HEK293 (cell line): ENCODE results near the gene PRSS48.

Experiments
- CTCF ChIA-PET: fragments of 350-600 bp; formaldehyde crosslinking; extraction: SDS; loops from one replicate; lab custom pipeline; 2021; ENCODE audit warnings: antibody characterized with exemption; lab: Yijun Ruan, JAX
- POLR2A ChIA-PET: fragments of 300-600 bp; formaldehyde crosslinking; extraction: SDS; loops from one replicate; lab custom pipeline; 2020; ENCODE audit warnings: antibody characterized with exemption, inconsistent platforms; lab: Yijun Ruan, JAX
- H3K27ac ChIP-seq: fragments of 200-500 bp; sonication (Bioruptor generic); 2 replicates; pipeline ENCODE4 v1.5.1; 2014; ENCODE audit warnings: low read depth, low read length, control low read depth, inconsistent platforms; ENCODE audit errors: extremely low read depth
- H3K36me3 ChIP-seq, 2 experiments: fragments of 200-500 bp in 1 of 2; sonication (Bioruptor generic) in 1 of 2; 1 replicate in 1 of 2; 2 replicates in 1 of 2; pipeline ENCODE4 v1.5.1; 2014 to 2017; ENCODE audit warnings: inconsistent platforms in 2 of 2, low read length in 2 of 2; ENCODE audit not compliant: control insufficient read depth in 2 of 2, insufficient read depth in 1 of 2
- H3K4me1 ChIP-seq: fragments of 200-500 bp; sonication (Bioruptor generic); 2 replicates; pipeline ENCODE4 v1.5.1; 2014; ENCODE audit warnings: mild to moderate bottlenecking, low read length, inconsistent platforms; ENCODE audit not compliant: control insufficient read depth, insufficient read depth
- H3K4me3 ChIP-seq: 2 replicates; pipeline ENCODE4 v1.5.1; 2011; ENCODE audit warnings: low read depth, mild to moderate bottlenecking, control low read depth, low read length, moderate library complexity
- H3K9me3 ChIP-seq: fragments of 200-500 bp; sonication (Bioruptor generic); 2 replicates; pipeline ENCODE4 v1.5.1; 2014; ENCODE audit warnings: low read depth, low read length, inconsistent platforms; ENCODE audit not compliant: control insufficient read depth, insufficient read depth
- CTCF ChIP-seq: fragments of 450-650 bp; formaldehyde crosslinking; IDR thresholded peaks from 2 replicates; pipeline ENCODE4 v1.5.1; 2016; ENCODE audit warnings: missing biosample characterization, missing genetic modification characterization
- HOXA7 ChIP-seq: sonication (generic); formaldehyde crosslinking; IDR thresholded peaks from 2 replicates; pipeline ENCODE4 v1.8.1; 2022; ENCODE audit warnings: missing genetic modification reagents, borderline replicate concordance
- MYNN ChIP-seq: fragments of 450-650 bp; formaldehyde crosslinking; IDR thresholded peaks from 2 replicates; pipeline ENCODE4 v1.5.1; 2016; ENCODE audit warnings: missing biosample characterization, missing genetic modification characterization, borderline replicate concordance
- ZFP69B ChIP-seq: fragments of 450-650 bp; formaldehyde crosslinking; IDR thresholded peaks from 2 replicates; pipeline ENCODE4 v1.5.1; 2016; ENCODE audit warnings: missing biosample characterization, missing genetic modification characterization
- ZNF121 ChIP-seq: fragments of 450-650 bp; formaldehyde crosslinking; IDR thresholded peaks from 2 replicates; pipeline ENCODE4 v1.5.1; 2016; ENCODE audit warnings: missing biosample characterization, missing genetic modification characterization
- ZNF133 ChIP-seq: fragments of 450-650 bp; formaldehyde crosslinking; IDR thresholded peaks from 2 replicates; pipeline ENCODE4 v1.5.1; 2016; ENCODE audit warnings: missing biosample characterization, missing genetic modification characterization
- ZNF138 ChIP-seq: fragments of 450-650 bp; formaldehyde crosslinking; IDR thresholded peaks from 2 replicates; pipeline ENCODE4 v1.5.1; 2016; ENCODE audit warnings: missing biosample characterization, missing genetic modification characterization, borderline replicate concordance
- ZNF140 ChIP-seq: fragments of 450-650 bp; formaldehyde crosslinking; IDR thresholded peaks from 2 replicates; pipeline ENCODE4 v1.5.1; 2016; ENCODE audit warnings: missing biosample characterization, missing genetic modification characterization
- ZNF19 ChIP-seq: fragments of 450-650 bp; formaldehyde crosslinking; IDR thresholded peaks from 2 replicates; pipeline ENCODE4; 2016; ENCODE audit warnings: missing biosample characterization, missing genetic modification characterization, low read depth
- ZNF2 ChIP-seq: fragments of 450-650 bp; formaldehyde crosslinking; IDR thresholded peaks from 2 replicates; pipeline ENCODE4 v1.5.1; 2016; ENCODE audit warnings: missing biosample characterization, missing genetic modification characterization
- ZNF416 ChIP-seq: fragments of 450-650 bp; formaldehyde crosslinking; IDR thresholded peaks from 2 replicates; pipeline ENCODE4 v1.5.1; 2016; ENCODE audit warnings: missing biosample characterization, missing genetic modification characterization
- ZNF560 ChIP-seq: fragments of 450-650 bp; formaldehyde crosslinking; IDR thresholded peaks from 2 replicates; pipeline ENCODE4 v1.5.1; 2017; ENCODE audit warnings: missing biosample characterization, missing genetic modification characterization, borderline replicate concordance
- ZNF610 ChIP-seq: fragments of 450-650 bp; formaldehyde crosslinking; IDR thresholded peaks from 2 replicates; pipeline ENCODE4 v1.5.1; 2016; ENCODE audit warnings: missing biosample characterization, missing genetic modification characterization, borderline replicate concordance
- ZNF621 ChIP-seq: fragments of 450-650 bp; formaldehyde crosslinking; IDR thresholded peaks from 2 replicates; pipeline ENCODE4 v1.5.1; 2017; ENCODE audit warnings: missing biosample characterization, missing genetic modification characterization
- ZNF654 ChIP-seq: fragments of 450-650 bp; formaldehyde crosslinking; IDR thresholded peaks from 2 replicates; pipeline ENCODE4 v1.5.1; 2016; ENCODE audit warnings: low read depth, missing biosample characterization, missing genetic modification characterization
- ZNF830 ChIP-seq: fragments of 450-650 bp; IDR thresholded peaks from 2 replicates; pipeline ENCODE4 v1.5.0; 2018; ENCODE audit warnings: missing biosample characterization, missing genetic modification characterization, low read depth, mild to moderate bottlenecking, moderate library complexity
- ZNF837 ChIP-seq: fragments of 450-650 bp; formaldehyde crosslinking; IDR thresholded peaks from 2 replicates; pipeline ENCODE4 v1.5.1; 2016; ENCODE audit warnings: missing biosample characterization, missing genetic modification characterization
- ZNF843 ChIP-seq: fragments of 450-650 bp; formaldehyde crosslinking; IDR thresholded peaks from 2 replicates; pipeline ENCODE4 v1.5.1; 2016; ENCODE audit warnings: missing biosample characterization, missing genetic modification characterization
- TF ChIP-seq, protein P1 (sequence below): fragments of 450-650 bp; formaldehyde crosslinking; IDR thresholded peaks from 2 replicates; pipeline ENCODE4 v1.5.1; 2016; ENCODE audit warnings: missing biosample characterization, missing genetic modification characterization, low read depth
- TF ChIP-seq, protein P2 (sequence below): fragments of 450-650 bp; formaldehyde crosslinking; IDR thresholded peaks from 2 replicates; pipeline ENCODE4 v1.5.1; 2016; ENCODE audit warnings: missing biosample characterization, missing genetic modification characterization
- TF ChIP-seq, protein P3 (sequence below): fragments of 450-650 bp; formaldehyde crosslinking; IDR thresholded peaks from 2 replicates; pipeline ENCODE4 v1.5.1; 2017; ENCODE audit warnings: missing biosample characterization, missing genetic modification characterization

Gene PRSS48

DNA sequence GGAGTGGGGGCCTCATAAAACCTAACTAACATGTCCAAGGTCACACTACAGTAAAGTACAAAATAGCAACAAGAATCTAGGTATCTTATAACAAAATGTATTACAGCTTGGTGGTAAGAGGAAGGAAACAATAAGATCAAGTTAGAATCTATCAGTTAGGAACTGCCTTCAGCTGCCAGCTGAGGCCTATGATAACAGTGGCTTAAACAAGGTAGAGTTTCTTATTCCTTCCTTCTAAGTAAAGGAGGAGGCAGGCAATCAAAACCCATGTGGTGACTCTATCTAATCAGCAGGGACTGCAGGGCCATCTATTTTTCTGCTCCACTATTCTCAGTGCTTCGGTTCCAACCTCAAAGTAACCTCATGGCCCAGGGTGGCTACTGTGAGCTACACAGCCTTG is 37.5 kb downstream of the PRSS48 start (continued):
- TF ChIP-seq ZNF2 (tag by site-specific recombination) (no peak), ZNF416 (tag by site-specific recombination) (no peak), ZNF830 (tag by site-specific recombination) (no peak), ZNF121 (tag by site-specific recombination) (no peak)

DNA sequence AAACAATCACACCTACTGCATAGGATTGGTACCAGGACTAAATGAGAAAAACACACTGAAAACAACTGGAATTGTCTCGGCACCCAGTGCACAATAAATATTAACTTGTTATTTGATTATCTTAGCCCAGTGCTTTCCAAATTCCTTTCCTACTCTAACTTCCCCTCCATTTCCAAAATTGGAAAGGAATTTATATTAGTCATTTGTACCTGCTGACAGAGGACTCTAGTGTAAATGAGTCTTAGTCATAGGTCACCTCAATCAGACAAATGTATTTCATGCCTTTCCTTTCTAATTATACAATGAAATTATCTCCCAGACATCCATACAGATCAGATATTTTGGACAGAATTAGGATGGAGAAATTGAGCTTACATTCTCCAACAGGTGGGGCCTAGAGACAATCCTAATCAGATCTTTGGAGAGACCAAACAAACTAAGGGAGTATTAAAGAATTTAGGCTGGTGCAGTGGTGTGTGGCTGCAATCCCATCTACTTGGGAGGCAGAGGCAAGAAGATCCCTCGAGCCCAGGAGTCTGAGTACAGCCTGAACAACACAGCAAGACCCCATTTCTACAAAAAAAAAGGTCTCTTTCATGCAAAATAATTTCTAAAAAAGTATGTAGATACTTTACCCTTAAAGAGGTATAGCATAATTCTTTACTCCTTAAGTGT is 38.4 kb downstream of the PRSS48 start:
- CTCF ChIA-PET, result no interaction called here

More for the DNA sequence above, 38.4 kb downstream of the PRSS48 start:
- Histone ChIP-seq H3K4me1 (peaks cover 5% of the 10 kb centered on the region; the same call in 1 of the 2 replicates), H3K36me3 (no peaks in the 10 kb centered on the region; a peak in 1 of 3 replicates), H3K4me3 (no peak overlapping the region), H3K9me3 (no peaks in the 10 kb centered on the region), H3K27ac (no peak overlapping the region)
- TF ChIP-seq ZNF843 (tag by site-specific recombination), result no peak
- no peak for TF ChIP-seq ZNF19 (tag by site-specific recombination)
- TF ChIP-seq, protein P1, sequence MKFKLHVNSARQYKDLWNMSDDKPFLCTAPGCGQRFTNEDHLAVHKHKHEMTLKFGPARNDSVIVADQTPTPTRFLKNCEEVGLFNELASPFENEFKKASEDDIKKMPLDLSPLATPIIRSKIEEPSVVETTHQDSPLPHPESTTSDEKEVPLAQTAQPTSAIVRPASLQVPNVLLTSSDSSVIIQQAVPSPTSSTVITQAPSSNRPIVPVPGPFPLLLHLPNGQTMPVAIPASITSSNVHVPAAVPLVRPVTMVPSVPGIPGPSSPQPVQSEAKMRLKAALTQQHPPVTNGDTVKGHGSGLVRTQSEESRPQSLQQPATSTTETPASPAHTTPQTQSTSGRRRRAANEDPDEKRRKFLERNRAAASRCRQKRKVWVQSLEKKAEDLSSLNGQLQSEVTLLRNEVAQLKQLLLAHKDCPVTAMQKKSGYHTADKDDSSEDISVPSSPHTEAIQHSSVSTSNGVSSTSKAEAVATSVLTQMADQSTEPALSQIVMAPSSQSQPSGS (tag by site-specific recombination), result no peak
- TF ChIP-seq, protein P2, sequence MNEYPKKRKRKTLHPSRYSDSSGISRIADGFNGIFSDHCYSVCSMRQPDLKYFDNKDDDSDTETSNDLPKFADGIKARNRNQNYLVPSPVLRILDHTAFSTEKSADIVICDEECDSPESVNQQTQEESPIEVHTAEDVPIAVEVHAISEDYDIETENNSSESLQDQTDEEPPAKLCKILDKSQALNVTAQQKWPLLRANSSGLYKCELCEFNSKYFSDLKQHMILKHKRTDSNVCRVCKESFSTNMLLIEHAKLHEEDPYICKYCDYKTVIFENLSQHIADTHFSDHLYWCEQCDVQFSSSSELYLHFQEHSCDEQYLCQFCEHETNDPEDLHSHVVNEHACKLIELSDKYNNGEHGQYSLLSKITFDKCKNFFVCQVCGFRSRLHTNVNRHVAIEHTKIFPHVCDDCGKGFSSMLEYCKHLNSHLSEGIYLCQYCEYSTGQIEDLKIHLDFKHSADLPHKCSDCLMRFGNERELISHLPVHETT (tag by site-specific recombination), result no peak
- TF ChIP-seq ZNF837 (tag by site-specific recombination), result no peak
- TF ChIP-seq ZNF140 (tag by site-specific recombination), result no peak
- TF ChIP-seq ZNF621 (tag by site-specific recombination), result no peak
- no peak for TF ChIP-seq ZNF560
- TF ChIP-seq ZFP69B (tag by site-specific recombination), result no peak
- TF ChIP-seq ZNF138 (tag by site-specific recombination), result no peak
- no peak for TF ChIP-seq ZNF610
- no peak for TF ChIP-seq ZNF654 (tag by site-specific recombination)
- TF ChIP-seq HOXA7 (CRISPR knock-in tag), result no peak
- no peak for TF ChIP-seq CTCF
- no peak for TF ChIP-seq ZNF133 (tag by site-specific recombination)
- TF ChIP-seq, protein P3, sequence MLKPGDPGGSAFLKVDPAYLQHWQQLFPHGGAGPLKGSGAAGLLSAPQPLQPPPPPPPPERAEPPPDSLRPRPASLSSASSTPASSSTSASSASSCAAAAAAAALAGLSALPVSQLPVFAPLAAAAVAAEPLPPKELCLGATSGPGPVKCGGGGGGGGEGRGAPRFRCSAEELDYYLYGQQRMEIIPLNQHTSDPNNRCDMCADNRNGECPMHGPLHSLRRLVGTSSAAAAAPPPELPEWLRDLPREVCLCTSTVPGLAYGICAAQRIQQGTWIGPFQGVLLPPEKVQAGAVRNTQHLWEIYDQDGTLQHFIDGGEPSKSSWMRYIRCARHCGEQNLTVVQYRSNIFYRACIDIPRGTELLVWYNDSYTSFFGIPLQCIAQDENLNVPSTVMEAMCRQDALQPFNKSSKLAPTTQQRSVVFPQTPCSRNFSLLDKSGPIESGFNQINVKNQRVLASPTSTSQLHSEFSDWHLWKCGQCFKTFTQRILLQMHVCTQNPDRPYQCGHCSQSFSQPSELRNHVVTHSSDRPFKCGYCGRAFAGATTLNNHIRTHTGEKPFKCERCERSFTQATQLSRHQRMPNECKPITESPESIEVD, result no peak
- no peak for TF ChIP-seq MYNN
- POLR2A ChIA-PET, result no interaction called here
